K562 (cell line): Measurements from ENCODE around the gene BBC3. TPM values are rescaled to one million over a fixed set of nuclear protein-coding genes. Genes with fewer than 3 reads are reported as not detected.
"Not testable (repeated sequence)": the region's sequence is repeated elsewhere in the genome, so short reads cannot be mapped to it uniquely, and the experiment has no call there.

Experiments
- ATAC-seq: fragments of 200-7000 bp; cut with Tn5 transposase; 3 replicates; pipeline ENCODE4 v1.9.1; 2020; ENCODE audit warnings: moderate library complexity
- BruUV-seq: library from RNA; stranded (reverse); fragments of 400-500 nt; replicated peaks from 2 replicates; lab custom pipeline; 2021; lab: Mats Ljungman, UMichigan
- CTCF ChIA-PET: fragments of 300-600 bp; formaldehyde crosslinking; extraction: SDS; loops from one replicate; lab custom pipeline; 2021; ENCODE audit warnings: low intra/inter-chr PET ratio; lab: Yijun Ruan, JAX
- POLR2A ChIA-PET: fragments of 300-600, 350-650 bp; sonication (Branson Sonifier 250); formaldehyde crosslinking; extraction: SDS; loops from one replicate; lab custom pipeline; 2021; ENCODE audit warnings: antibody characterized with exemption, inconsistent platforms; lab: Yijun Ruan, JAX
- DNase-seq, 4 experiments: peaks; one replicate each; pipeline versions ENCODE4 v3.0.0 to v3.0.0-alpha.2; 2011 to 2018; ENCODE audit warnings: low spot score in 3 of 4, mixed read lengths in 3 of 4; ENCODE audit errors: extremely low read depth in 1 of 4
- FAIRE-seq: peaks from 2 replicates; lab custom pipeline; 2011; peaks lifted over from hg19 to GRCh38; lab: Jason Lieb, UNC
- H2AFZ ChIP-seq: 2 replicates; pipeline ENCODE4 v1.6.0; 2011; ENCODE audit warnings: low read depth, low read length, control low read depth, inconsistent platforms
- H3K27ac ChIP-seq: fragments of 200-600 bp; 3 replicates; pipeline ENCODE4 v1.8.0; 2011; ENCODE audit warnings: low read depth, mild to moderate bottlenecking, control low read depth, inconsistent platforms, low read length, moderate library complexity, mixed read lengths; ENCODE audit errors: extremely low read depth
- H3K27me3 ChIP-seq, 2 experiments: fragments of 300-600 bp in 1 of 2; 2 replicates in 1 of 2; 3 replicates in 1 of 2; pipeline versions ENCODE4 v1.6.0 to v1.8.0; 2011; ENCODE audit warnings: inconsistent platforms in 2 of 2, low read length in 2 of 2, mild to moderate bottlenecking in 1 of 2, mixed read lengths in 1 of 2, moderate library complexity in 1 of 2; ENCODE audit not compliant: control insufficient read depth in 2 of 2, insufficient read depth in 2 of 2
- H3K36me3 ChIP-seq: fragments of 300-600 bp; 3 replicates; pipeline ENCODE4 v1.8.0; 2011; ENCODE audit warnings: mild to moderate bottlenecking, low read length, inconsistent platforms; ENCODE audit not compliant: control insufficient read depth, insufficient read depth
- H3K4me1 ChIP-seq, 2 experiments: fragments of 200-600 bp in 1 of 2; replicated peaks in 1 of 2; 2 replicates in 1 of 2; 3 replicates in 1 of 2; pipeline versions ENCODE4 v1.5.1 to v1.8.0; 2011; ENCODE audit warnings: inconsistent platforms in 2 of 2, low read length in 2 of 2, mild to moderate bottlenecking in 1 of 2, mixed read lengths in 1 of 2, moderate library complexity in 1 of 2; ENCODE audit not compliant: control insufficient read depth in 2 of 2, insufficient read depth in 2 of 2
- H3K4me2 ChIP-seq: 2 replicates; pipeline ENCODE4 v1.6.1; 2011; ENCODE audit warnings: low read length, control low read depth, inconsistent platforms, mixed read lengths; ENCODE audit not compliant: insufficient read depth
- H3K4me3 ChIP-seq: fragments of 200-600 bp; sonication (generic), shearing (Covaris generic); 2 replicates; pipeline ENCODE4 v1.5.1; 2016; ENCODE audit warnings: control low read depth, inconsistent platforms
- H3K79me2 ChIP-seq: fragments of 200-600 bp; 3 replicates; pipeline ENCODE4 v1.8.0; 2011; ENCODE audit warnings: low read length, inconsistent platforms; ENCODE audit not compliant: control insufficient read depth, insufficient read depth
- H3K9ac ChIP-seq, 2 experiments: 2 replicates each; pipeline versions ENCODE4 v1.6.0 to v1.6.1; 2011; ENCODE audit warnings: low read depth in 2 of 2, low read length in 2 of 2, control low read depth in 1 of 2, inconsistent platforms in 1 of 2, mild to moderate bottlenecking in 1 of 2, mixed read lengths in 1 of 2; ENCODE audit not compliant: insufficient read depth in 1 of 2
- H3K9me1 ChIP-seq: one replicate; pipeline ENCODE4 v1.6.0; 2011; ENCODE audit warnings: inconsistent platforms, mild to moderate bottlenecking, low read length, moderate library complexity; ENCODE audit not compliant: control insufficient read depth, insufficient read depth
- H3K9me3 ChIP-seq: replicated peaks from 2 replicates; pipeline ENCODE4 v1.5.1; 2011; ENCODE audit warnings: low read depth, low read length, inconsistent platforms; ENCODE audit not compliant: control insufficient read depth, insufficient read depth
- H4K20me1 ChIP-seq: replicated peaks from 2 replicates; pipeline ENCODE4 v1.6.1; 2011; ENCODE audit warnings: low read length, inconsistent platforms, mixed read lengths; ENCODE audit not compliant: control insufficient read depth, insufficient read depth
- ASH1L ChIP-seq: fragments of 450-650 bp; IDR thresholded peaks from 2 replicates; pipeline ENCODE4 v1.6.1; 2018; ENCODE audit warnings: borderline replicate concordance, mild to moderate bottlenecking, low read depth; ENCODE audit not compliant: partially characterized antibody
- BCOR ChIP-seq: fragments of 450-650 bp; IDR thresholded peaks from 2 replicates; pipeline ENCODE4 v1.6.1; 2016
- CREM ChIP-seq: IDR thresholded peaks from 2 replicates; pipeline ENCODE4 v1.6.1; 2014; ENCODE audit warnings: antibody characterized with exemption, low read depth
- NR2F6 ChIP-seq: fragments of 450-650 bp; formaldehyde crosslinking; IDR thresholded peaks from 2 replicates; pipeline ENCODE4 v1.4.0; 2020; ENCODE audit warnings: mild to moderate bottlenecking
- POLR2AphosphoS5 ChIP-seq: IDR thresholded peaks from 2 replicates; pipeline ENCODE4 v1.6.1; 2011; ENCODE audit warnings: mild to moderate bottlenecking, low read depth, low read length, moderate library complexity; ENCODE audit not compliant: control insufficient read depth, insufficient read depth
- POLR2G ChIP-seq: fragments of 200-400 bp; formaldehyde crosslinking; IDR thresholded peaks from 2 replicates; pipeline ENCODE4 v1.6.1; 2017; ENCODE audit warnings: low read depth, mild to moderate bottlenecking, antibody characterized with exemption, low read length, moderate library complexity
- SOX6 ChIP-seq: fragments of 450-650 bp; IDR thresholded peaks from 2 replicates; pipeline ENCODE4 v1.6.1; 2014; ENCODE audit warnings: mild to moderate bottlenecking
- STAT5B ChIP-seq: fragments of 250-450 bp; sonication (Bioruptor Pico); IDR thresholded peaks from 2 replicates; pipeline ENCODE4 v1.8.0; 2021; ENCODE audit warnings: mild to moderate bottlenecking, inconsistent platforms
- TEAD4 ChIP-seq, 2 experiments: sonication (generic) in 1 of 2; formaldehyde crosslinking in 1 of 2; IDR thresholded peaks; 2 replicates each; pipeline versions ENCODE4 v1.6.1 to v1.8.0; 2012 to 2022; ENCODE audit warnings: borderline replicate concordance in 1 of 2, inconsistent platforms in 1 of 2, low read length in 1 of 2, mild to moderate bottlenecking in 1 of 2, missing genetic modification reagents in 1 of 2
- WGBS: fragments of 100-300 bp; shearing (Covaris generic); methylation state at CpG from one replicate; pipeline ENCODE4 v1.1.6; 2016; ENCODE audit warnings: low coverage, mixed read lengths; ENCODE audit not compliant: insufficient coverage; ENCODE audit errors: missing lambda C conversion rate; 5-methylcytosine and 5-hydroxymethylcytosine counted together
- in situ Hi-C: fragments of 300-500 bp; cut with MboI; formaldehyde crosslinking; loops from 4 replicates; pipeline ENCODE4 v1.15.0; 2018; ENCODE audit warnings: inconsistent platforms, mixed read lengths
- intact Hi-C: fragments of 100-400 bp; cut with micrococcal nuclease; formaldehyde crosslinking; loops from 2 replicates; pipeline ENCODE4 v1.14.2; 2022
- polyA plus RNA-seq, 8 experiments: library from polyadenylated mRNA; depleted of rRNA in 4 of 8; stranded (reverse) in 5 of 8; unstranded in 3 of 8; fragments of >200 nt; fragmentation: Nextera tagmentation in 2 of 8; fragmentation: Illumina TruSeq in 1 of 8; extraction: Ambion mirVana in 2 of 8; extraction: Trizol in 1 of 8; gene quantifications; 2 replicates each; pipeline versions ENCODE4 v1.2.1 to v1.2.3, GENCODE V29; 2011 to 2014; ENCODE audit warnings: inconsistent platforms in 1 of 8, missing spikeins in 1 of 8
- total RNA-seq, 7 experiments: library from RNA; depleted of rRNA in 6 of 7; stranded (reverse); fragments of >200 nt in 6 of 7; fragmentation: Illumina TruSeq in 2 of 7; extraction: Trizol in 2 of 7; gene quantifications; 2 replicates each; pipeline versions ENCODE4 v1.2.1 to v1.2.3, GENCODE V29; 2011 to 2021; ENCODE audit warnings: low replicate concordance in 1 of 7
- TF ChIP-seq, protein P1 (sequence below): sonication (generic); IDR thresholded peaks from 2 replicates; pipeline ENCODE4 v1.6.1; 2016
- TF ChIP-seq, protein P2 (sequence below): IDR thresholded peaks from 2 replicates; pipeline ENCODE4 v1.6.1; 2016; ENCODE audit warnings: missing genetic modification characterization, missing compliant biosample characterization
- TF ChIP-seq, protein P3 (sequence below): fragments of 450-650 bp; IDR thresholded peaks from 2 replicates; pipeline ENCODE4 v1.6.1; 2018; ENCODE audit warnings: mild to moderate bottlenecking, low read depth; ENCODE audit not compliant: partially characterized antibody

Gene BBC3
- total and polyA plus RNA-seq, 9 of the 15 experiments (the other 6 are each of a cell fraction or from before 2014, with no cell fraction given), result 0.15 to 30.7 (median 4.8) TPM

DNA sequence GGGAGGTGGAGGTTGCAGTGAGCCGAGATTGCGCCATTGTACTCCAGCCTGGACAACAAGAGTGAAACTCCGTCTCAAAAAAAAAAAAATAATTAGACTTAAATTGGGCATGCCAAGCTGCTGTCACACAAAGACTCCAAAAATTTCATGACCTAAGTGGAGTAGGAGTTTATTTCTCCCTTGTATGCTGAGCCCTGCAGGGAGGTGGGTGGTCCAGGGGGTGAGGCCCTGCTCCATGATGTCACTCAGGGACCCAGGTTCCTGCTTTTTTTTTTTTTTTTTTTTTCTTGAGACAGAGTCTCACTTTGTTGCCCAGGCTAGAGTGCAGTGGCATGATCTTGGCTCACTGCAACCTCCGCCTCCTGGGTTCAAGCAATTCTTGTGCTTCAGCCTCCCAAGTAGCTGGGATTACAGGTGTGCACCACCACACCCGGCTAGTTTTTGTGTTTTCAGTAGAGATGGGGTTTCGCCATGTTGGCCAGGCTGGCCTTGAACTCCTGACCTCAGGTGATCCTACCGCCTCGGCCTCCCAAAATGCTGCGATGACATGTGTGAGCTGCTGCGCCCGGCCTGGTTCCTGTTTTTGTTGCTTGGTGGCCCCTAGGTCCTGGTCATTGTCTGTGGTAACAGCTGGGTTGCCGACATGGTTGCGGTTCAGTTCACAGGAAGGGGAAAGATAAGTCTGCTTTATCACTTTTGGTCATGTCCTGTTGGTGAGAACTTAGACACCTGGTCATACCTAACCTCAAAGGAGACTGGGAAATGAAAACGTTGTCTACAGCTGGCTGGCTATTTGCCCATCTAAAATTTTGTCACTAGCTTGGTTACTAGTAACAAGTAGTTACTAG lies 31.2 kb upstream of the BBC3 start (continued):
- TF ChIP-seq, protein P1, sequence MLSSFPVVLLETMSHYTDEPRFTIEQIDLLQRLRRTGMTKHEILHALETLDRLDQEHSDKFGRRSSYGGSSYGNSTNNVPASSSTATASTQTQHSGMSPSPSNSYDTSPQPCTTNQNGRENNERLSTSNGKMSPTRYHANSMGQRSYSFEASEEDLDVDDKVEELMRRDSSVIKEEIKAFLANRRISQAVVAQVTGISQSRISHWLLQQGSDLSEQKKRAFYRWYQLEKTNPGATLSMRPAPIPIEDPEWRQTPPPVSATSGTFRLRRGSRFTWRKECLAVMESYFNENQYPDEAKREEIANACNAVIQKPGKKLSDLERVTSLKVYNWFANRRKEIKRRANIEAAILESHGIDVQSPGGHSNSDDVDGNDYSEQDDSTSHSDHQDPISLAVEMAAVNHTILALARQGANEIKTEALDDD, result peak; percentile 98
- TF ChIP-seq TEAD4 (IDR thresholded peaks at IDR 0.05; ENCODE audit: low read length) (peak; percentile 81), POLR2AphosphoS5 (peak; percentile 61; the same call in 1 of the 2 replicates), BCOR (0 out of 2 replicates have a peak, but pooled peaks have one; percentile 17), CREM (0 out of 2 replicates have a peak, but pooled peaks have one; percentile 31), SOX6 (peak; percentile 25; the same call in 1 of the 2 replicates)
- not testable (repeated sequence) for TF ChIP-seq TEAD4 (CRISPR knock-in tag; IDR thresholded peaks at IDR 0.05; ENCODE audit: borderline replicate concordance)
- TF ChIP-seq, all 486 proteins: peak for 42; not testable (repeated sequence) for 444

DNA sequence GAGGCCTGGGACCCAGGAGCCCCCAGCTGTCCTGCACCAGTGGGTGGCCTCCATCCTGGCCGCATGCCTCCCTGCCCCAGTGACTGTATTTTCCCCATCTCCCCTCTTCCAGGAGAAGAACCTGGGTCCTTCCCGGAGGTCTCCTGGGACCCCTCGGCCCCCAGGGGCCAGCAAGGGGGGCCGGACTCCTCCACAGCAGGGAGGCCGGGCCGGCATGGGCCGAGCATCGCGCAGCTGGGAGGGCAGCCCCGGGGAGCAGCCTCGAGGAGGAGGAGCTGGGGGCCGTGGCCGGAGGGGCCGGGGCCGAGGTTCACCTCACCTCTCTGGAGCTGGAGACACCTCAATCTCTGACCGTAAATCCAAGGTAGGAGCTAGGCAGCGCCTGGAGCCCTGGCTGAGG lies 29.5 kb upstream of the BBC3 start:
- Histone ChIP-seq H3K27me3 (no peaks in the 10 kb centered on the region), H3K9me1 (no peaks in the 10 kb centered on the region), H3K4me2 (no peak overlapping the region), H3K36me3 (peaks cover 64% of the 10 kb centered on the region; the same call in 2 of the 3 replicates), H4K20me1 (peaks cover 7% of the 10 kb centered on the region; the same call in 1 of the 2 replicates), H3K4me1 (peaks cover 8 to 32% of the 10 kb centered on the region in 2 experiments; a peak in 4 of 5 replicates), H3K9me3 (no peaks in the 10 kb centered on the region; the same call in 1 of the 2 replicates), H3K79me2 (peaks cover 38% of the 10 kb centered on the region), H3K27ac (no peak overlapping the region), H3K9ac (peak overlapping the region in 1 of 2 experiments; percentile 83; a peak in 2 of 4 replicates), H3K4me3 (no peak overlapping the region), H2AFZ (no peak overlapping the region)
- no peak for FAIRE-seq
- WGBS, result 99% methylated on average over 9 of the region's 17 CpGs
- no TSS peak for BruUV-seq
- ChIA-PET CTCF (no interaction called here), POLR2A (interaction anchor here (0.6 to 2.9 kb wide), 4 partner anchors 8 to 497 kb away, joined by 3 to 18 read pairs (median 7); no protein-coding TSS in a partner anchor)
- ATAC-seq, result no peak
- intact Hi-C loops, result no loop called here
- no peak for DNase-seq
- in situ Hi-C loops, result no loop called here
- TF ChIP-seq ASH1L (no peak), POLR2G (peak; percentile 52), STAT5B (CRISPR knock-in tag) (no peak), NR2F6 (no peak)
- TF ChIP-seq, protein P2, sequence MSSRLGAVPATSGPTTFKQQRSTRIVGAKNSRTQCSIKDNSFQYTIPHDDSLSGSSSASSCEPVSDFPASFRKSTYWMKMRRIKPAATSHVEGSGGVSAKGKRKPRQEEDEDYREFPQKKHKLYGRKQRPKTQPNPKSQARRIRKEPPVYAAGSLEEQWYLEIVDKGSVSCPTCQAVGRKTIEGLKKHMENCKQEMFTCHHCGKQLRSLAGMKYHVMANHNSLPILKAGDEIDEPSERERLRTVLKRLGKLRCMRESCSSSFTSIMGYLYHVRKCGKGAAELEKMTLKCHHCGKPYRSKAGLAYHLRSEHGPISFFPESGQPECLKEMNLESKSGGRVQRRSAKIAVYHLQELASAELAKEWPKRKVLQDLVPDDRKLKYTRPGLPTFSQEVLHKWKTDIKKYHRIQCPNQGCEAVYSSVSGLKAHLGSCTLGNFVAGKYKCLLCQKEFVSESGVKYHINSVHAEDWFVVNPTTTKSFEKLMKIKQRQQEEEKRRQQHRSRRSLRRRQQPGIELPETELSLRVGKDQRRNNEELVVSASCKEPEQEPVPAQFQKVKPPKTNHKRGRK (tag), result no peak
- TF ChIP-seq, protein P3, sequence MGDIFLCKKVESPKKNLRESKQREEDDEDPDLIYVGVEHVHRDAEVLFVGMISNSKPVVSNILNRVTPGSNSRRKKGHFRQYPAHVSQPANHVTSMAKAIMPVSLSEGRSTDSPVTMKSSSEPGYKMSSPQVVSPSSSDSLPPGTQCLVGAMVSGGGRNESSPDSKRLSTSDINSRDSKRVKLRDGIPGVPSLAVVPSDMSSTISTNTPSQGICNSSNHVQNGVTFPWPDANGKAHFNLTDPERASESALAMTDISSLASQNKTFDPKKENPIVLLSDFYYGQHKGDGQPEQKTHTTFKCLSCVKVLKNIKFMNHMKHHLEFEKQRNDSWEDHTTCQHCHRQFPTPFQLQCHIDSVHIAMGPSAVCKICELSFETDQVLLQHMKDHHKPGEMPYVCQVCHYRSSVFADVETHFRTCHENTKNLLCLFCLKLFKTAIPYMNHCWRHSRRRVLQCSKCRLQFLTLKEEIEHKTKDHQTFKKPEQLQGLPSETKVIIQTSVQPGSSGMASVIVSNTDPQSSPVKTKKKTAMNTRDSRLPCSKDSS, result no peak
